ENCODE data around the gene ABCA13.

Gene ABCA13

GRCh38 chr7:48207155-48207675 lies 36.0 kb downstream of the ABCA13 start:
- Histone ChIP-seq H3K4me3 (IDR thresholded peaks at IDR 0.05; ENCODE audit: insufficient read depth, low read depth, low read length) (no peak overlapping the region), H3K4me1 (ENCODE audit: low read depth, poor library complexity, severe bottlenecking) (no peaks in the 10 kb centered on the region), H3K27me3 (ENCODE audit: insufficient read depth, low read depth) (no peaks in the 10 kb centered on the region), H3K9ac (no peak overlapping the region), H4K20me1 (ENCODE audit: insufficient read depth) (no peaks in the 10 kb centered on the region), H3K4me2 (no peak overlapping the region), H2AFZ (ENCODE audit: low read depth) (no peak overlapping the region), H3K79me2 (ENCODE audit: insufficient read depth, low read depth) (no peaks in the 10 kb centered on the region), H3K27ac (no peak overlapping the region), H3K36me3 (ENCODE audit: insufficient read depth) (no peaks in the 10 kb centered on the region)
- no peak for TF ChIP-seq CTCF (conservative IDR thresholded peaks at IDR 0.05; ENCODE audit: low read depth, low read length)

DNA sequence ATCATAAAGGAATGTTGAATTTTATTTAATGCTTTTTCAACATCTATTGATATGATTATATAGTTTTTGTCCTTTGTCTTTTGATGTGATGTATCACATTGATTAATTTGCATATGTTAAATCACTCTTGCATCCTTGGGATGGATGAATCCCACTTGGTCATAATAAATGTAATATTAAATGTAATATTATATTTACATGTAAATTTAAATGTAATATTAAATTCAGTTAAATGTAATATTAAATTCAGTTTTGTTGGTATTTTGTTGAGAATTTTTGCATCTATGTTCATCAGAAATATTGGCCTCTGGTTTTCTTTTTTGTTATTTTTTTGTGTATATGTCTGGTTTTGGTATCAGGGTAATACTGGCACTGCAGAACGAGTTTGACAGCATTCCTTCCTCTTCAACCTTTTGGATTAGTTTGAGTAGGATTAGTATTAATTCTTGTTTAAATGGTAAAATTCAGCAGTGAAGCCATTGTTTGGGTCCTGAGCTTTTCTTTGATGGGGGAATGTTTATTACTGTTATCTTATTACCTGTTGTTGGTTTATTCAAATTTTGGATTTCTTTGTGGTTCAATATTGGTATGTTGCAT lies 37.8 kb downstream of the ABCA13 start:
- H3K4me3 ChIP-seq (IDR thresholded peaks at IDR 0.05; ENCODE audit: insufficient read depth, low read depth, low read length), result no peak overlapping the region
- H3K4me2 ChIP-seq, result no peak overlapping the region
- no peaks in the 10 kb centered on the region for H4K20me1 ChIP-seq (ENCODE audit: insufficient read depth)
- no peak for TF ChIP-seq CTCF (conservative IDR thresholded peaks at IDR 0.05; ENCODE audit: low read depth, low read length)
- no peaks in the 10 kb centered on the region for H3K27me3 ChIP-seq (ENCODE audit: insufficient read depth, low read depth)
- no peaks in the 10 kb centered on the region for H3K36me3 ChIP-seq (ENCODE audit: insufficient read depth)
- no peaks in the 10 kb centered on the region for H3K4me1 ChIP-seq (ENCODE audit: low read depth, poor library complexity, severe bottlenecking)
- no peak overlapping the region for H3K27ac ChIP-seq
- H3K79me2 ChIP-seq (ENCODE audit: insufficient read depth, low read depth), result no peaks in the 10 kb centered on the region
- H2AFZ ChIP-seq (ENCODE audit: low read depth), result no peak overlapping the region
- H3K9ac ChIP-seq, result no peak overlapping the region

DNA sequence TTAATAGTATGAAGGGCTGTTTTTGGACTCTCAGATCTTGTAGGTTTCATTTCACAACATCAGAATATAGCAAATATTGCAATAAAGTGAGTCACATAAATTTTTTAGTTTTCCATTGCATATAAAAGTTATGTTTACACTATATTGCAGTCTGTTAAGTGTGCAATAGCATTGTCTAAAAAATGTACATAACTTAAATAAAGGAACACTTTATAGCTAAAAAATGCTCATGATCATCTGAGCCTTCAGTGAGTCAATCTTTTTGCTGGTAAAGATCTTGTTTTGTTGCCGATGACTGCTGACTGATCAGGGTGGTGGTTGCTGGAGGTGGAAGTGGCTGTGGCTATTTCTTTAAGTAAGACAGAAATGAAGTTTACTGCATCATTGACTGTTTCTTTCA lies 42.0 kb downstream of the ABCA13 start:
- H3K36me3 ChIP-seq (ENCODE audit: insufficient read depth), result no peaks in the 10 kb centered on the region
- H3K27me3 ChIP-seq (ENCODE audit: insufficient read depth, low read depth), result no peaks in the 10 kb centered on the region
- H3K4me1 ChIP-seq (ENCODE audit: low read depth, poor library complexity, severe bottlenecking), result no peaks in the 10 kb centered on the region
- no peak overlapping the region for H3K4me2 ChIP-seq
- no peak overlapping the region for H3K27ac ChIP-seq
- TF ChIP-seq CTCF (conservative IDR thresholded peaks at IDR 0.05; ENCODE audit: low read depth, low read length), result no peak
- H4K20me1 ChIP-seq (ENCODE audit: insufficient read depth), result no peaks in the 10 kb centered on the region
- no peak overlapping the region for H3K4me3 ChIP-seq (IDR thresholded peaks at IDR 0.05; ENCODE audit: insufficient read depth, low read depth, low read length)
- no peak overlapping the region for H3K9ac ChIP-seq
- no peak overlapping the region for H2AFZ ChIP-seq (ENCODE audit: low read depth)
- no peaks in the 10 kb centered on the region for H3K79me2 ChIP-seq (ENCODE audit: insufficient read depth, low read depth)

DNA sequence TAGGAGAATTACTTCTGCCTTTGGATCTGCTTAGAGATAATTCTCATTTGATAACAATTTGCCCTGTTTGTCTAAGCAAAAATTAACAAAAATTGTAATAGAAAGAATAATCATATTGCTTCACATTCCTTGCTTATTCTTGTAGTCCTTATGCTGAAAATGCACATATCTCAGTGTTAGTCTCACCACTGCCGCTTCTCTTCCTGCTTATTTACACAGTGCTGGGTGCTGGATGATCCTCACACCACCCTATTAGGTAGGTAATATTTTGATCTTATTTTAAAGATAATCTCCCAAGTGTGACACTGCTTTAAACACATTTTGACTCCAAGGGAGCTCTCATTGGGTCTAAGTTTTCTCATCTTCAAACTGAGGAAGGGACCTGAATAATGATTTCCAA lies 46.0 kb downstream of the ABCA13 start:
- H3K4me2 ChIP-seq, result no peak overlapping the region

More for the DNA sequence above, 46.0 kb downstream of the ABCA13 start:
- Histone ChIP-seq H3K36me3 (ENCODE audit: insufficient read depth) (no peaks in the 10 kb centered on the region), H3K27ac (no peak overlapping the region), H3K9ac (no peak overlapping the region), H3K79me2 (ENCODE audit: insufficient read depth, low read depth) (no peaks in the 10 kb centered on the region), H3K27me3 (ENCODE audit: insufficient read depth, low read depth) (no peaks in the 10 kb centered on the region), H3K4me1 (ENCODE audit: low read depth, poor library complexity, severe bottlenecking) (no peaks in the 10 kb centered on the region), H3K4me3 (IDR thresholded peaks at IDR 0.05; ENCODE audit: insufficient read depth, low read depth, low read length) (no peak overlapping the region), H2AFZ (ENCODE audit: low read depth) (no peak overlapping the region), H4K20me1 (ENCODE audit: insufficient read depth) (no peaks in the 10 kb centered on the region)
- TF ChIP-seq CTCF (conservative IDR thresholded peaks at IDR 0.05; ENCODE audit: low read depth, low read length), result no peak
